Measurements from ENCODE around the gene ARIH1. TPM values are rescaled to one million over a fixed set of nuclear protein-coding genes. Genes with fewer than 3 reads are reported as not detected.
"Not testable (repeated sequence)": the region's sequence is repeated elsewhere in the genome, so short reads cannot be mapped to it uniquely, and the experiment has no call there.

The ARIH1 gene
- total RNA-seq, 2 donors from 2014 or later = 142 to 185 TPM

DNA sequence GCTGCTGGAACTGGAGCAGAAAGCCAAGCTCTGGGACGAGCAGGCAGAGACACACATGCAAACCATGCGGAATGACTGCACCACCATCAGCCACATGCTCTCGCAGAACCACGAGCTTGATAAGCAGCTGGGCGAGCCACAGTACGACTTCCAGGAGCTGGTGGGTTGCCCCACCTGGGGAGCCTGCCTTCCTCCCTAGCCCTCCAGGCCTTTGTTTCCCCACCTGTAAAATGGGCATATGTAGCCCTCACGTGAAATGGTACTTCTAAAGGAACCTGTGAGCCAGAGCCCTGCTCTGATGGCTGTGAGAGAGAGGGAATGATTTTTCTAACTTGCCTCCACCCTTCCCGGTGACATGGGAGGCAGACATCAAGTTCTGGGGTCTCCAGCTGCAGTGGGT, 135.7 kb downstream of the ARIH1 start:
- H3K9me3 Mint-ChIP-seq = no peaks in the 10 kb centered on the region
- ATAC-seq (no peak), DNase-seq (ENCODE audit: low spot score in 2 of 2) (no peak)
- H3K27ac Mint-ChIP-seq = no peak overlapping the region
- H3K36me3 Mint-ChIP-seq = no peaks in the 10 kb centered on the region

DNA sequence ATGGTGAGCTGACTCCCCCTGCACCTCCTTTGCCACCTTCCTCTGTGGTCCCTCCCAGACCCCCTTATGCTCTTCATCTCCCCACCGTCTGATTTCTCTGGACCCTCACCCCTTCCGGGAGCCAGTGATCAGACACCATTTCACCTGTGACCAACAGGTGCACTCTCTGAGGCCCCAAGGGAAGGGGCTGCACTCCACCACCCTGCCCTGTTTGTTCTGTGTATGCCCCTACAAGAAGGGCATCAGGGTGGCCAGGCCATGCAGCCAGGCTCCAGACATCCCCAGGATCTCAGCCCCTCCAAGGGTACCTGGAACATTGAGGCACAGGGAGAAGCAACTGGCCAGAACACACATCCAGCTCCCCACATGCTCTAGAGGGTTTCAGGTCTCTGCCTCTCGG, 138.2 kb downstream of the ARIH1 start:
- not testable (repeated sequence) for H3K27ac Mint-ChIP-seq; DNase-seq (ENCODE audit: low spot score in 2 of 2); H3K9me3 Mint-ChIP-seq; H3K36me3 Mint-ChIP-seq; ATAC-seq

DNA sequence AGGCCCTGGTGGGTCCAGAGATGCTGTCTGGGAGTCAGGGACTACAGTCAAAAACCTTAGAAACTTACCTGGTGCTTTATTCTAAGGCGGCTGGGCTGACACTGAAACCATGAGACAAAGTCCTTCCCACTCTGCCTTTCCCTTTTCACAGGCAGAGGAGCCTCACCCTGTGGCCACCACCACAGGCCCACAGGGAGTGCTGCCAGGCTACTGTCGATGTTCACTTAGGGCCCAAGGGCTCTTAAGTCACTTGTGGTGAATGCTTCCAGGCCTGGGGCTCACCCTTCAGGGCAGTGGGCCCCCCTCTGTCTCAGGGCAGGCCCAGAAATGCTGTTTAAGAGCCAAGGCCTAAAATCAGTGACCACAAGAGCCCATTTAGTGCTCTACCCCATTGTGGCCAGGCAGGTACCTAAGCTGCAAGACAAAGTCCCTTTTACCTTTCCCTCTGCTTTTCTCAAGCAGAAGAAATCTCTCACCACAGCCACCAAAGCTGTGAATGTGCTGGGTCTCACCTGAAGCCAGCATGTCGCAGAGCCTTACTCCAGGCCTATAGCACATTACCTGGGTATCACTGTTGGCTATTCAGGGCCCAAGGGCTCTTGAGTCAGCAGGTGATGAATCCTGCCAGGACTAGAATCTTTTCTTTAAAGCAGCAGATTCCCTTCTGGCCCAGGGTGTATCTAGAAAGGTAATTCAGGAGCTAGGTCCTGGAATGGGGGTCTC, 140.8 kb downstream of the ARIH1 start:
- Mint-ChIP-seq H3K9me3 (no peaks in the 10 kb centered on the region), H3K36me3 (no peaks in the 10 kb centered on the region), H3K27ac (no peak overlapping the region)
- DNase-seq (ENCODE audit: low spot score in 2 of 2) (no peak), ATAC-seq (no peak)

DNA sequence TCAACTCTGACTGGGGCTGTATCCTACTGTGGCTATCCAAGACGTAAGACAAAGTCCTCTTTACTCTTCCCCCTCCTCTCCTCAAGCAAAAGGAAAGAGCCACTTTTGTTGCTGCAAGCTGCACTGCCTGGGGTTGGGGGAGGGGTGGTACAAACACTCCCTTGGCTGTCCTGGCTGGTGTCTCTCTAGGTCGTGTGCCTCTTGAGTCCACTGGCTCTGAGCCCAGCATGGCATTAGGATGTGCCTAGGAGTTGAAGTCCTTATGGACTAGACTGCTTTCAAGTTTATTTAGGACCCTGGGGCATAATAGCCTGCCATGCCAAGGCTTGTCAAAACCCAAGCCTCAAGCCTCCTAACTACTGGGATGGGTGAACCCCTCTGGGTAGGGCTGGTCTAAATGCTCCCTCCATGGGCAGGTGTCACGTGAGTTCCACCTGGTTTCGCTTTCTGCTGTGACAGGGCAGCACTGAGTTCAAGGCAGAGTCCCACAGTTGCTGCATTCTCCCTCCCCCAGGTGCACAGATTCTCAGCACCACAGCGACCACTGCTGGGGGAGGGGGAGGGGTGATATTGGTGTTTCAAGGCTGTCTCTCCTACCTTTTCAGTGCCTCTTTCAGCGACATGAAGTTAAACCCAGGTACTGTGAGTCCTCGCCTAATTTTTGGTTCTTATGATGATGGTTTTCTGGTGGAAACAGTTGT, 141.6 kb downstream of the ARIH1 start:
- ATAC-seq = peak; percentile 13 to 34
- not testable (repeated sequence) for H3K9me3 Mint-ChIP-seq; DNase-seq (ENCODE audit: low spot score in 2 of 2)

DNA sequence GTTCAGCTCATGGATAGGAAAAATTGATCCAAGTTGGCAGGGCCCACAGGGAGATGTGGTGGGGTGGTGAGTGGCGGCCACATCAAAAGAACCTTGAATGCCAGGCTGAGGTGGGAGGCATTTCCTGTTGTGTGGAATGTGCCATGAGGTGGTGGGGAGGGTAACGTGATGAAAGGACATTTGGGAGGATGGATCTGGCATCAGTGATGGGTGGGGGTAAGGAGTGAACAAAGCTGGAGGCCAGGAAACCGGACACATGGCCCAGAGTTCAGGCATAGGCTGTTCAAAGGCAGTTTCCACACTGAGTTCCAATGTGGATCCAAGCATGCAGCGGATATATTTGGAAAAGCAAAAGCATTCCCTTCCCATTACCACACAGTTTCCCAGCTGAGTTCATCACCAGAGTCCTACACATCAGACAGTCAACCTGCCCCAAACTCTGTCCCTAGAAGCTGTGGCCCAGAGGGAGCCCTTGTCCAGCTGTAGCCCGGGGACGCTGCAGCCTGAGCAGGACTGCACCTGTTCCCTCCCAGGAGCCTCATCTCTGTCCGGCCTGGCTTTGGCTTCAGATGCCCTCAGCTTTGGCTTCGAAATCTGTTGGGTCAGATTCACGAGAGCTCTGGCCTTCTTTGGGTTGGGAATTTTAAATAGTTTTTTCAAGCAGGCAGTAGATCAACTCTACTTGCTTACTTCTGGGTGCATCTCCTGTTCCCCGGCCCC, 142.5 kb downstream of the ARIH1 start:
- Mint-ChIP-seq H3K36me3 (no peaks in the 10 kb centered on the region), H3K27ac (peak overlapping the region in 1 of 2 donors; percentile 67), H3K9me3 (no peaks in the 10 kb centered on the region)
- ATAC-seq (no peak), DNase-seq (ENCODE audit: low spot score in 2 of 2) (no peak)

More for the DNA sequence above, 141.6 kb downstream of the ARIH1 start:
- H3K27ac Mint-ChIP-seq, H3K36me3 Mint-ChIP-seq: not testable (repeated sequence)

DNA sequence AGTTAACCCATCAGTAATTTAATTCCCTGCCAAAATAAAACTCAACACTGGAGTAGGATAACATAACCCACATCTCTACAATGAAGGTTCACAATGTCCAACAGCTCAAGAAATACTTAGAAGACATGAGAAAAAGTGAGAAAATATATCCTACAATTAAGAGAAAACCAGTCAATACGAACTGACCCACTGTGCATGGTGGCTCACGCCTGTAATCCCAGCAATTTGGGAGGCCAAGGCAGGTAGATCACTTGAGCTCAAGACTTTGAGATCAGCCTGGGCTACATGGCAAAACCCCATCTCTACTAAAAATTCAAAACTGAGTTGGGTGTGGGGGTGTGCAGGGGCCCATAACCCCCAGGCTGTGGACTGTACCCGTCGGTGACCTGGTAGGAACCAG, 149.7 kb downstream of the ARIH1 start:
- not testable (repeated sequence) for DNase-seq (ENCODE audit: low spot score in 2 of 2); H3K36me3 Mint-ChIP-seq; H3K9me3 Mint-ChIP-seq; ATAC-seq; H3K27ac Mint-ChIP-seq

DNA sequence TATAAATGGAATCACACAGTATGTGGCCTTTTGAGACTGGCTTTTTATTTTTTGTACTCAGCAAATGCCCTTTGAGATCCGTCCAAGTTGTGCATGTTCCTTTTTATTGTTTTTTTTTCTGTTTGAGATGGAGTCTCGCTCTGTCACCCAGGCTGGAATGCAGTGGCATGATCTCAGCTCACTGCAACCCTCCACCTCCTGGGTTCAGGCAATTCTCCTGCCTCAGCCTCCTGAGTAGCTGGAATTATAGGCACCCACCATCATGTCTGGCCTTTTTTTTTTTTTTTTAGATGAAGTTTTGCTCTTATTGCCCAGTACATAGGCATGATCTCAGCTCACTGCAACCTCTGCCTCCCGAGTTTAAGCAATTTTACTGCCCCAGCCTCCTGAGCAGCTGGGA, 152.0 kb downstream of the ARIH1 start:
- not testable (repeated sequence) for H3K27ac Mint-ChIP-seq; H3K36me3 Mint-ChIP-seq; DNase-seq (ENCODE audit: low spot score in 2 of 2); ATAC-seq; H3K9me3 Mint-ChIP-seq

DNA sequence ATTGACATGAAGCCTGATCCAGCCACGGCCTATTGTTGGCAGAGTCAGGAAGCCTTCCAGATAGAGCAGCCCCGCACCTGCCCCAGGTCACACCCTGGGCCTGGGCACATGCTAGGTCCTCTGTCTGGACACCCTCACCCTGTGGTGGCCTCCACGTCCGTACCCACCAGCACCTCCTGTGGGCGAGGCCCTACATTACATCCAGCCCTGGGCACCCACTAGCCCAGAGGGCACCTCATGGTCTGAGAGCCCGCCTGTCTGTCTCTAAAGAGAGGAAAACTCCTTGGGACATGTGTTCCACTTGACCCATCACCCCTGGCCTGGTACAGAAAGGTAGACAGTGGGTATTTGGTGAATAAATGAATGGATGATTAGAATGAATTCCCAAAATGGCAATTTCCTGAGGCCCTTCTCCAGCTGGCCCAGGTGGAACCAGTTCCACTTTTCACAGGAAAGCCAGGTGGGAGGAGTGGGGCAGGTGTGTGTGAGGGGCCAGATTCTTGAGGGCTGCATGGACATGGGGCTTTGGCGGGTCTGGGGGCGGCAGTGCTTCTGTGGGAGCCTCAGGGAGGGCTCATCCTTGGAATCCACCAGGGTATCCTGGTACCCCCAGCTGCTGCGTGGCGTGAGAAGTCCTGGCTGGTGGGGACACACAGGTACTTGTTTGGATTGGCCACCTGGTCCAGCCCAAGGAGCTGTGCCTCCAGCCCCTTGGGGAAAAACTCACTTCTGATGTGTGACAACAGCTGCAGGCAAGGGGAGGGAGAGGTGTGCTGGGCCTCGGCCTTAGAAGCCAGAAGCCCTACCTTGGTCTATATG, 154.3 kb downstream of the ARIH1 start:
- not testable (repeated sequence) for H3K36me3 Mint-ChIP-seq, H3K9me3 Mint-ChIP-seq, H3K27ac Mint-ChIP-seq
- ATAC-seq (peak in 1 of 2 donors; percentile 41), DNase-seq (ENCODE audit: low spot score in 2 of 2) (peak in 1 of 2 donors; percentile 36)

DNA sequence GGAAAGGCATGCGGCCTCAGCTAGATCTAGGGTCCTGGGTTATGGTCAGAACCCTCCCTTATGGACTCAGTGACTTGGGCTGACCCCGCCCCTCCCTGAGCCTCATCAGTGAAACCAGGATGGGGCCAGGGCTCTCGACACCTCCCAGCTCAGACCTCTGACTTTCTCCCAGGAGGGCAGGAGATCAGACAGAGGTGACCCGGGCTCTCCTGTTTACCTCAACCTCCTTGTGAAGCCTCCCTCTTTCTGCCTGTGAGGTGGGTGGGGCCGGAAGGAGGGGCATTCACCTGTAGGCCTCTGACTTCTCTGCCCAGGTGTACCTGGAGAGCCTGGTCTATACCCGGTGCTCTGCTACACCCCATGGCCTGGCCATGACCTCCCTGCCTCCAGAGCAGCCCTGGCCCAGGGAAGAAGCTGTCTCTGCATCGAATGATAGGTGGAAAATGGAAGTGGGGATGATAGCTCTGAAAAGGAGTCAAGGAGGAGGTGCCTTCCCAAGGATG, 155.0 kb downstream of the ARIH1 start:
- not testable (repeated sequence) for H3K9me3 Mint-ChIP-seq; ATAC-seq; H3K27ac Mint-ChIP-seq; H3K36me3 Mint-ChIP-seq; DNase-seq (ENCODE audit: low spot score in 2 of 2)

DNA sequence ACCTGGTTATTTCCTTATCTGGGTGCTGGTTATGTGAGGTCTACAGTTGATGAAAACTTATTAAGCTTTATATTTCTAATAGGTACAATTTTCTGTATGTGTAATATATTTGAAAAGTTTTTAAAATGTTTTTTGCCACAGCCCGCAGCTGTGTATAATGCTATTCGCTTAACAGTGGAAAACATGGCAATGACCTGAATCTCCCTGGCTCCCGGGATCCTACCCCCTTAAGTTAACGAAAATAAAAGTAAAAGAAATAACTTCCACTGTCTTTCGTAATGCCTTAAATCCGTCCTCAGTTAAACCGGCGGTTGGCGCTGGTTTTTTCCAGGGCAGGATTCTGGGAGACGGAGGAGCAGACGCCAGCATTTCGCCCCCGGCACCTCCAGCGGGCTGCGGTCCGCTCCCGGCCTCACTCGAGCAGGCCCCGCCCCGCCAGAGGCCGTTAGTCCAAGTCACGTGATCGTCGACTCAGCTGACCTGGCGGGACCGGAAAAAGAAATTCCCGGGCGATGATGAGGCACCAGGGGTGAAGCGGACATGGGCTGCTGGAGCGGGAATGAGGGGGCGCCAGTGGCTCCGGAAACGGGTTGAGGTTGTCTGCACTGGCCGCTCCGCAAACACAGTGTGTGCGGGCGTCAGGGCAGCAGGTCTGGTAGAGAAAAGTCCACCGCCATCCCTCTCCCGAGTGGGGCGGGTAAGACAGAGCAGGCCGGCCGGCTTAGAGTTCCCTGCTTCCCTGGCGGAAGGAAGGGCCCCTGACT, 162.6 kb downstream of the ARIH1 start:
- H3K36me3 Mint-ChIP-seq, H3K9me3 Mint-ChIP-seq: not testable (repeated sequence)
- ATAC-seq = peak; percentile 89 to 91
- peak overlapping the region; percentile 85 to 93 for H3K27ac Mint-ChIP-seq
- DNase-seq (ENCODE audit: low spot score in 2 of 2) = peak; percentile 73 to 84

DNA sequence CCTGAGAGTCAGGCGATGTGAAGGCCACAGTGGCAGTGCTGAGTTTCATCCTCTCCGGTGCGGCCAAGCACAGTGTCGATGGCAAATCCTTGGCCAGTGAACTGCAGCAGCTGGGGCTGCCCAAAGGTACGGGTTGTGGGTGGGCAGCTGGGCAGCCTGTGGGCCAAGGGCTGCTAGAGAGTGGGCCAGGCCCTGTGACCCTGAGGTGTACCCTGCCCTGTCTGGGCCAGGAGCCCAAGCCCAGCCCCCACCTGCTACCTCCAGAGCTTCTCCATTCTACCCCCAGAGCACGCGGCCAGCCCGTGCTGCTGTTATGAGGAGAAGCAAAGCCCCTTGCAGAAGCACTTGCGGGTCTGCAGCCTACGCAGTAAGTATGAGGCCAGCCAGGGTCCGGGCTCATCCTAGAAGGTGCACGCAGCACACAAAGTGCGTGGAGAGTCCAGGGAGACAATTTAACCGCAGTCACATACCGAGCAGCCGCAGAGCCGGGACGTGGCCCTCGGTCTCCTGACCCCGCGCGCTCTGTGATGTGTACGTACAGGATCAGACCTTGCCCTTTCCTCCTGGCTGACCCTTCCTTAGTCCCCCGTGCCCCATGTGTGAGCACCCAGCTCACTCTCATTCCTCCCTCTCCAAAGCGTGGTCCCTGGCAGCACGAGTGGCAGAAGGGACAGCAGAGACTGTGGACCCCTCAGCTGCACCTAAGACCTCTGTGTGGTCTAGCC, 165.8 kb downstream of the ARIH1 start:
- not testable (repeated sequence) for H3K27ac Mint-ChIP-seq; H3K9me3 Mint-ChIP-seq; ATAC-seq; DNase-seq (ENCODE audit: low spot score in 2 of 2); H3K36me3 Mint-ChIP-seq

DNA sequence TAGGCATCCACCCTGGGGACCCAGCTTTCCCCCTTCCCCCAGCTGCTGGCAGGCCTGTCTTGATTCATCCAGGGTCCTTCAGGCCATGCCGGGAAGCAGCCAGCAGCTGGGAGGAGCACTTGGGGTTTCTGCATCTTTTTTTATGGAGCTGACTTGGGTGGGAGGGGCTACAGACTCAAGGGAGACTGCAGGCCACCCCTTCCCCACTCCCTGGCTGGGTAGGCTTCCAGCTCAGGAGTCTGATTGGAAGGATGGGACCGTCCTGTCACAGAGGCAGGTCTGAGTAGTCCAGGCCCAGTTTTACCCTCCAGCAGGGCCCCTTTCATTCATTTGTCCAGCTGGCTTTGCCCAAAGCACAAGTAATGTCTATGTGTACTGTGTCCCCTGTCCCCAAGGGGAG, 168.1 kb downstream of the ARIH1 start:
- DNase-seq (ENCODE audit: low spot score in 2 of 2); H3K27ac Mint-ChIP-seq; ATAC-seq; H3K36me3 Mint-ChIP-seq; H3K9me3 Mint-ChIP-seq: not testable (repeated sequence)

DNA sequence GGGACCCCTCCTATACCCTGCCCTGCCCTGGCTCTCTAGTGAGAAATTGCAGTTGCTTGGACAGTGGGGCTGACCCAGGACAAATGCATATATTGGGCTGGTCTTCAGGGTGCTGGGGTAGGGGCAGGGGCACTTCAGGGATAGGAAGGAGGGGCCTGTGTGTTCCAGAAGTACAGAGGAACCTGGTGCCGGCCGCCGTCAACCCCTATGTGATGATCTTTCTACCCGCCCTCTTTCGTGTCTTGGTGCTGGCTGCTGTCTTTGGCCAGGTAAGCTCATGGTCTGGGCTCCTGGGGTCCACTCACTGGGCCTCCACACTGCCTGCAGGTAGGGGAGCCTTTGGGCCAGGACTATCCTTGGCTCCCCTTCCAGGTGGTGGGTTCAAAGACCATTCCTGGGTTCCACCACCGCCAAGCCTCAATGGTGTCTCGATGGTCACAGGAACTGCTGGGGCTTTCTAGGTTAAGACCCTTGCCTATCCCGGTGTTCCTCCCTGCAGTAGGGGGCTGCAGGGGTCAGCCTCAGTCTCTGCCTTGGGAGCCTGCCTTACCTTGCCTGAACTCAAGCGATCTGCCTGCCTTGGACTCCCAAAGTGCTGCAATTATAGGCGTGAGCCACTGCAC, 174.6 kb downstream of the ARIH1 start:
- not testable (repeated sequence) for DNase-seq (ENCODE audit: low spot score in 2 of 2); H3K36me3 Mint-ChIP-seq; ATAC-seq; H3K27ac Mint-ChIP-seq; H3K9me3 Mint-ChIP-seq
